HEK293T (cell line): Measurements from ENCODE around the gene SYNE2.

ENCODE experiments used
- CTCF ChIA-PET: fragments of 350-600 bp; formaldehyde crosslinking; extraction: SDS; loops from one replicate; lab custom pipeline; 2021; ENCODE audit warnings: antibody characterized with exemption, inconsistent platforms; lab: Yijun Ruan, JAX
- POLR2A ChIA-PET: fragments of 350-600 bp; formaldehyde crosslinking; extraction: SDS; loops from one replicate; lab custom pipeline; 2020; ENCODE audit warnings: antibody characterized with exemption, inconsistent platforms; lab: Yijun Ruan, JAX
- DNase-seq: peaks from one replicate; pipeline ENCODE4 v3.0.0; 2012; ENCODE audit warnings: mixed read lengths; ENCODE audit errors: extremely low spot score
- ARNT ChIP-seq: fragments of 450-650 bp; IDR thresholded peaks from 2 replicates; pipeline ENCODE4 v1.6.1; 2017; ENCODE audit warnings: mild to moderate bottlenecking
- BHLHE40 ChIP-seq: fragments of 450-650 bp; IDR thresholded peaks from 2 replicates; pipeline ENCODE4 v1.6.1; 2016; ENCODE audit warnings: mild to moderate bottlenecking, moderate library complexity, borderline replicate concordance
- CTBP1 ChIP-seq: fragments of 450-650 bp; IDR thresholded peaks from 2 replicates; pipeline ENCODE4 v1.6.1; 2016; ENCODE audit warnings: borderline replicate concordance
- ELF4 ChIP-seq: fragments of 450-650 bp; IDR thresholded peaks from 2 replicates; pipeline ENCODE4 v1.6.1; 2017; ENCODE audit warnings: antibody characterized with exemption
- FOXA1 ChIP-seq: fragments of 450-650 bp; IDR thresholded peaks from 2 replicates; pipeline ENCODE4 v1.6.1; 2016; ENCODE audit warnings: mild to moderate bottlenecking
- FOXK2 ChIP-seq: fragments of 450-650 bp; IDR thresholded peaks from 2 replicates; pipeline ENCODE4 v1.6.1; 2016; ENCODE audit warnings: mild to moderate bottlenecking
- FOXM1 ChIP-seq: fragments of 450-650 bp; IDR thresholded peaks from 2 replicates; pipeline ENCODE4 v1.6.1; 2017; ENCODE audit warnings: mild to moderate bottlenecking, borderline replicate concordance
- HDGF ChIP-seq: fragments of 450-650 bp; IDR thresholded peaks from 2 replicates; pipeline ENCODE4 v1.6.1; 2017; ENCODE audit warnings: antibody characterized with exemption, borderline replicate concordance
- L3MBTL2 ChIP-seq: fragments of 450-650 bp; conservative IDR thresholded peaks from 2 replicates; pipeline ENCODE4 v1.6.1; 2016; ENCODE audit warnings: mild to moderate bottlenecking
- LEF1 ChIP-seq: fragments of 450-650 bp; IDR thresholded peaks from 2 replicates; pipeline ENCODE4 v1.6.1; 2017; ENCODE audit warnings: mild to moderate bottlenecking, borderline replicate concordance
- NFRKB ChIP-seq: fragments of 450-650 bp; IDR thresholded peaks from 2 replicates; pipeline ENCODE4 v1.6.1; 2016; ENCODE audit warnings: mild to moderate bottlenecking, moderate library complexity
- SP1 ChIP-seq: fragments of 450-650 bp; IDR thresholded peaks from 2 replicates; pipeline ENCODE4 v1.6.1; 2017
- SUZ12 ChIP-seq: fragments of 450-650 bp; IDR thresholded peaks from 2 replicates; pipeline ENCODE4 v1.6.1; 2016; ENCODE audit warnings: mild to moderate bottlenecking
- TARDBP ChIP-seq: fragments of 450-650 bp; IDR thresholded peaks from 2 replicates; pipeline ENCODE4 v1.6.1; 2016
- ZNF384 ChIP-seq: fragments of 450-650 bp; IDR thresholded peaks from 2 replicates; pipeline ENCODE4 v1.6.1; 2016
- TF ChIP-seq, protein P1 (sequence below): fragments of 450-650 bp; IDR thresholded peaks from 2 replicates; pipeline ENCODE4 v1.6.1; 2016

Gene SYNE2

DNA sequence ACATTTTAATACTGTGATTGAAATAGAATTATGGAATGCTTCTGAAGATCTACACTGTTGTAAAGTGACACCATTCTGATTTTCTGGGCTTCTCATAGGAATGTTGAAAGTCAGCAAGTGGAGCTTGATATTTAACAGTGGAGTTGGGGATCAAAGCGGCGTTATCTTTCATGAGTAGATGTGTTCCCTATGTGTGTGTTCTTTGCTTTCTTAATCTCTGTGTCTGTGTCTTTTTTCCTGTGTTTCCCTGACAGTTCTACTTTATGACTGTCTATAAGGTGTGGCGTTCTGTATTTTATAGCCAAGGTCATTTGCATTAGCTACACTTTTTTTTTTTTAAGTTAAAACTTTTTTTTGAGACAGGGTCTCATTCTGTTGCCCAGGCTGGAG is 24.7 kb downstream of the SYNE2 start:
- CTCF ChIA-PET = no interaction called here
- TF ChIP-seq L3MBTL2 (no peak), ARNT (no peak), CTBP1 (no peak), TARDBP (no peak), NFRKB (no peak), ZNF384 (no peak), SUZ12 (no peak), FOXA1 (no peak), ELF4 (no peak), SP1 (no peak), HDGF (no peak), FOXM1 (no peak)
- no peak for DNase-seq
- POLR2A ChIA-PET = no interaction called here

DNA sequence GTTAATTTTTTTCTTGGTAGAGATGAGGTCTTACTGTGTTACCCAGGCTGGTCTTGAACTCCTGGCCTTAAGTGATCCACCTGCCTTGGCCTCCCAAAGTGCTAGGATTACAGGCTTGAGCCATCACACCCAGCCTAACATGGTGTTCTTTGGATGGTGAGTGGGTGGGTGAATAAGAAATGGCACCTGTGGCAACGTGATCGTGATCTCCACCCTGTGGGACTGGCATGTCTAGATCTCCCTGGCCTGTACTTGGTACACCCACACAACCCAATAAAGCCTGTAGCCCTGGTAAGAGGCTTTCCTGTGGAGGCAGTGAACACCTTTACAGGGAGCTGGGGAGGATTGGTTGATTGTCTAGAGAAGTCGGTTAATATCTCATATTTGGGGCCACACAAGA is 25.2 kb downstream of the SYNE2 start:
- no peak for DNase-seq
- ChIA-PET POLR2A (no interaction called here), CTCF (no interaction called here)
- no peak for TF ChIP-seq ELF4
- no peak for TF ChIP-seq HDGF
- no peak for TF ChIP-seq ARNT

DNA sequence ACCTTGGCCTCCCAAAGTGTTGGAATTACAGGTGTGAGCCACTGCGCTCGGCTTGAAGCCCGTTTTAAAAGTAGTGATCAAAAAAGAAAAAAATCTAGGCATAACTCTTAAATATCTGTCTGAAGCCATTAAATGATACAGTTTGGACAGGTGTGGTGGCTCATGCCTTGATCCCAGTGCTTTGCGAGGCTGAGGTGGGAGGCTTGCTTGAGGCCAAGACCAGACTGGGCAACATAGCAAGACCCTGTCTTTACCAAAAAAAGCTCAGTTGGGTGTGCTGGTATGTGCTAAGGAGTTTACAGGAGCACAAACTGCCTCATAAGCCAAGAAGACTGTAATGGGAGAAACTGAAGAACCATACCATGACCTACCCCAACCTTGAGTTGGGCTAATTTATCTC is 26.0 kb downstream of the SYNE2 start:
- ChIA-PET POLR2A (no interaction called here), CTCF (no interaction called here)
- no peak for TF ChIP-seq TARDBP
- no peak for TF ChIP-seq LEF1
- no peak for TF ChIP-seq FOXA1
- no peak for TF ChIP-seq HDGF
- no peak for TF ChIP-seq SUZ12
- TF ChIP-seq CTBP1 = no peak
- TF ChIP-seq, protein P1, sequence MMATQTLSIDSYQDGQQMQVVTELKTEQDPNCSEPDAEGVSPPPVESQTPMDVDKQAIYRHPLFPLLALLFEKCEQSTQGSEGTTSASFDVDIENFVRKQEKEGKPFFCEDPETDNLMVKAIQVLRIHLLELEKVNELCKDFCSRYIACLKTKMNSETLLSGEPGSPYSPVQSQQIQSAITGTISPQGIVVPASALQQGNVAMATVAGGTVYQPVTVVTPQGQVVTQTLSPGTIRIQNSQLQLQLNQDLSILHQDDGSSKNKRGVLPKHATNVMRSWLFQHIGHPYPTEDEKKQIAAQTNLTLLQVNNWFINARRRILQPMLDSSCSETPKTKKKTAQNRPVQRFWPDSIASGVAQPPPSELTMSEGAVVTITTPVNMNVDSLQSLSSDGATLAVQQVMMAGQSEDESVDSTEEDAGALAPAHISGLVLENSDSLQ = no peak
- TF ChIP-seq SP1 = no peak
- TF ChIP-seq ZNF384 = no peak
- TF ChIP-seq FOXK2 = no peak
- TF ChIP-seq BHLHE40 = no peak
- TF ChIP-seq NFRKB = no peak
- TF ChIP-seq ARNT = no peak
- TF ChIP-seq L3MBTL2 = no peak
- no peak for TF ChIP-seq ELF4
- no peak for DNase-seq

DNA sequence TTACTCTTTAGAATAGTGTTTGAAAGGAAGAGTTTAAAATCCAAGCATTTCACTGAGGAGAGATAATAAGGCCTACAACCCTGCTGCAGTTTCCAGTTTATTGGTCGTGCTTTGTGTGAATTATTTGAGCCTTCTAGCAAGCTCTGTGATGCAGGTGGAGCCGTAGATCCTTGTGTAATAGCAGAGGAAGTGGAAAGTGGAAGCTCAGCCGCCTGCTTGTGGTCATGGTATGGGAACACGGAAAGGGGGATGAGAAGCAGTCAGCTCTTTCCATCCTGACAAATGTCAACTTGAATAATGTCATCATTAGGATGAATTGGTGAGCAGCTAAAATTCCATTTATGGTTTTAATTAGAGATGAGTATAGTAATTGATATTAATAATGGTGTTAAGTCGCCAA is 29.1 kb downstream of the SYNE2 start:
- POLR2A ChIA-PET = interaction anchor here (0.7 kb wide), 1 partner anchor 240 kb away, joined by 3 read pairs; the partner anchor contains the start of gene WDR89
- DNase-seq = no peak
- CTCF ChIA-PET = no interaction called here
- TF ChIP-seq CTBP1 (no peak), HDGF (no peak), TARDBP (no peak), SP1 (no peak), ZNF384 (no peak), FOXM1 (no peak), SUZ12 (no peak), FOXA1 (no peak), ELF4 (no peak), NFRKB (no peak), BHLHE40 (no peak)
- TF ChIP-seq, protein P1 = no peak

DNA sequence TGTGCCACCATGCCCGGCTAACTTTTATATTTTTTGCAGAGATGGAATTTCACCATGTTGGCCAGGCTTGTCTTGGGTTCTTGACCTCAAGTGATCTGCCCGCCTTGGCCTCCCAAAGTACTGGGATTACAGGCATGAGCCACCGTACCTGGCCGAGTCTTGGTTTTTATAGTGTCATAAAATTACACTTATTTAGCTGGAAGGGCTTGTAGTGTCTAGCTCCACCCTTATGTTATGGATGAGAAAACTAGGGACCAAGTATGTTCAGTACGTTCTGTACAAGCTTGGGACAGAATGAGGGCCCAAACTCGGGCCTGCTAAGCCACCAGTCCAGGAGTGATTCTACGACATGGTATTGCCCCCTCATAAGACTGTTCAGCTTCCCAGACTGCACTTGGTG is 35.1 kb downstream of the SYNE2 start:
- CTCF ChIA-PET = no interaction called here
- TF ChIP-seq LEF1 (no peak), FOXK2 (no peak), TARDBP (no peak), ARNT (no peak), CTBP1 (no peak), BHLHE40 (no peak), NFRKB (no peak), FOXM1 (no peak), SP1 (no peak)
- POLR2A ChIA-PET = no interaction called here
- DNase-seq = no peak

DNA sequence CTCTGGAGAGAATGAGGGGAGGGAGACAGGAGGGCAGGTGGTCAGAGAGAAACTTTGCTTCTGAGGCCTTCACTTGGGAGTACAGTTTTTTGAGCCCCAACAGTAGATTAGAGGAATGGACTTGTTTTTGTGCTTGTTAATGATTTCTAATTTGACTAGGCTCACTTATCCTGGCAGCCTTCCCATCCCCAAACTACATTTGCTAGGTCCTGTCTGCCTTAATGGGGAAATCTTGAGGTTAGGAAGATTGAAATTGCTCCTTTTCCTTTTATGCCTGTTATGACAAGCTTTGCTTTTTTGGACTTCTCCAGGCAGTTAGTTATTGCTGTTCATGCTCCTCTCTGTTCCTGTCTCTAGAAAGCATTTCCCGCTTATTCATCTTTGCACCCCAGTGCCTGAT is 37.7 kb downstream of the SYNE2 start:
- DNase-seq = no peak
- ChIA-PET CTCF (no interaction called here), POLR2A (no interaction called here)
- TF ChIP-seq HDGF = no peak
- no peak for TF ChIP-seq LEF1
- no peak for TF ChIP-seq CTBP1
- TF ChIP-seq SUZ12 = no peak
- no peak for TF ChIP-seq SP1
- TF ChIP-seq FOXA1 = no peak
- TF ChIP-seq BHLHE40 = no peak

DNA sequence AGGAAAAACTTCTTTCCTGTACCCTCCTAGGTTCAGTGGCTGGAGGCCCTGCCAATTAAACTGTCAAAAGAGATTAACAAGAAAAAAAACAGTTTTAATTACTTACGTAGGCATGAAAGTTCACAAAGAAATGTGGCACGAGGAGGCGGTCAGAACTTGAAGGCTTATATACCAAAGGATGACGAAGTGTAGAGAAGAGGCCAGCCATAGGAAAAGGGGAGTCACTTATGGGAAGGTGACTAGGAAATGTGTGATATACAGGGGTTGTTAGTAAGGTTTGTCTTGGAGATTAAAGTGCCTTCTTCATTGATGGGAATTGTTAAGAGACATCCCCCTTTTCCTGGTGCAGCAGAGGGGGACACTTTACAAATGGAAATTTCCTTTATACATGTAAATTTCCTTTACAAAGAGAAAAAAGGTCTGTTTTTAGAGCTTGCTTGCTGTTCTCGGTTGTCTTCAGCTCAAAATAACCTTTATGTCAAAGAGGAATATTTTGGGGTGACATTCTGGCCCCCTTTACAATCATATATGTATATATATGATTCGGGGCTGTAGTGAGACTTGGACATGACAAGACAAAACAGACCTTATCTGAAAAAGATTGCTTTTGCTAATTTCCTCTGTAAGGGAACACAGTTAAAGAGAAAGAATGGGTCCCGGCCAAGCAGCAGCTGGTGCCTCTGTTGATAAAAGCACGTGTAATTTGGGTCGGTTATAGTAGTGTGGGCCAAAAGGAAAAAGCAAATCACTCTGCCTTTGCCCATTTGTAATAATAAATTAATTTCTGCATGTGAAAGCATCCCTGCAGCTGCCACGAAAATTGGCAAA is 38.6 kb downstream of the SYNE2 start:
- CTCF ChIA-PET = no interaction called here
- POLR2A ChIA-PET = no interaction called here
- TF ChIP-seq, protein P1 = peak; percentile 58
- TF ChIP-seq L3MBTL2 (peak; percentile 35; the same call in 1 of the 2 replicates), FOXK2 (no peak)
- no peak for DNase-seq
